Stimulated activated CD8-positive, alpha-beta memory T cell treated with anti-CD3 and anti-CD28 coated beads, Interleukin-7, amount 100 ng/mL, for 4 hours (primary cell): ENCODE measurements around the gene CASZ1.

Experiments
- DNase-seq, 2 donors: peaks; one replicate each; pipeline ENCODE4 v3.0.0-alpha.2; 2020; ENCODE audit warnings: low read depth in 2 of 2

CASZ1 gene

DNA sequence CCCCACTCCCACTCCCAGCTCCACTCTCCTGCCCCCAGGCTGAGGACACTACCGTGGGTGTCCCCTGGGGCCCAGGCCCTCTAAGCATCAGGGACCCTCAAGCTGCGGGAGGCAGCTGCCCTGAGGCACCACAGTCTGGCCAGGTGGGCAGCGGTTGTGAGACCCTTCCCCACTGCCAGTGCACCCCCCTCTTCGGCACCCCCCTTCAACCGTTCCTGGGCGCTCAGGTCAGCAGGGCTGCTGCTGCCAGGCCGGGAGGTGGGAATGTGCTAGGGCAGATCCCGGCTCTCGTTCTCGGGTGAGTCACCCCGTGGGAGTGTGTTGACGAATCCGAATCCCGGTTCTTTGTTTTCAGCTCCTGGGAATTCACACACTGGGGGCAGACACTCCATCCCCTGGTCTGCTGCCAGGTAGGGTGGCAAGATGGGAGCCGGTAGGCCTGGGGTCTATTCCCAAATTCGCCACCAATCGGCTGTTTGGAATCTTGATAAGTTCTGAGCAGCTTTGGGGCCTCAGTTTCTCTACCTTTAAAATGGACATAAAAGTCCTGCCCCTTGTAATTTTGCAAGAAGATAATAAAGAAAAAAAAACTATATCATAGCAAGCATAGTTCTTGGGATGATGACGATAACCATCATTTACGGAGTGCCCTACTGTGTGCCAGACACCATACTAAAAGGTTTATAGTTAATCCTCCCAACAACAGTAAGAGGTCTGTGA lies 28.5 kb upstream of the CASZ1 start:
- no peak for DNase-seq

DNA sequence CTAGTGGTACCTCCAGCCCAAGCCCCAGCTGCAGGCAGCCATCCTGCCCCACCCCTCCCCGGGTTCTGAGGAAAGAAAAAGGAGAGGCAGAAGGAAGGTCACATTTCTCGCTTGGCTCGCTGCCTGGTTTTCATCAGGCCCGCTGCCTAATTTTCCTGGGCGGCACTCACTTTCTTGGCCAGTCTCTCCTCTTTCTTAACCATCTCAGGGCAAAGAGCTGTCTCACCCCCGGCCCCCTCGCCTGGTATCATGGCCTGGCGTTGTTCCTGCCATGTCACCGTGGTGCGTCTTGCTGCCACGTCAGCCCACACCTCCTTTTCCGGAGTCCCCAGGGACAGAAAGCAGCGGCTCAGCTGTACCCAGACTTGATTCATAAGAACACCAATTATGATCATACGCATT lies 26.6 kb upstream of the CASZ1 start:
- no peak for DNase-seq

DNA sequence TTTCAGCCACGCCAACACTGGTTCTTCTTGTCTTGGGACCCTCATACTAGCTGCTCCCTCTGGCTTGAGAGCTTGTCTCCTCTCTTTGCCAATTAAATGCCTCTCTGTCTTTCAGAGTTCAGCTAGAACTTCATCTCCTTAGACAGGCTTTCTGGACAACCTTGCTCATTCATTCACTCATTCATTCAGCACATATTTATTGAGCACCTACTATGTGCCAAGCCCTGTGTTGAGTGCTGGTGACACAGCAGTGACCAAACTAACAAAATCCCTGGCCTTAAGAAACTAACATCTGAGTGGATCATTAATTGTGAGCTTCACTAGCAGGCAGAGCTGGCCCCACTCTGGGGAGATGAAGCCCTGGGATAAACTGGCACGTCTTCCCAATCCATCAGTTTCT lies 24.9 kb upstream of the CASZ1 start:
- no peak for DNase-seq

DNA sequence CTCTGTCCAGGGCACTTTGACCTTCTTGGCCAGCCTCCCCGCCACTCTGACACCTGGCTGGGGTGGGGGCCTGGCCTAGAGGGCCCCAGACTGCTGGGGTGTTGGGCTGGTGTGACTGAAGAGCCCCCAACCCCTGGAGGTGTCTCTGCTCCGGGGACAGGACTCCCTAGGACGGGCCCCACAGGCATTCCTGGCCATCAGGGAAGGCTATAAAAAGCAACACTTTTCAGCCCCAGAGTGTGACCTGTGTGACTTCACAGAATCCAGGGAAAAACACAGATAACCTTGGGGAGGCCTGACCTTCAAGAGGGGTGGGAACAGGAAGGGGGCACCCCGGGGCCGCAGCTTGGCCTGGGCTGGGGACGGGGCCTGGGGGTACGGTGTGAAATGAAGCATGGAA lies 24.0 kb upstream of the CASZ1 start:
- no peak for DNase-seq

DNA sequence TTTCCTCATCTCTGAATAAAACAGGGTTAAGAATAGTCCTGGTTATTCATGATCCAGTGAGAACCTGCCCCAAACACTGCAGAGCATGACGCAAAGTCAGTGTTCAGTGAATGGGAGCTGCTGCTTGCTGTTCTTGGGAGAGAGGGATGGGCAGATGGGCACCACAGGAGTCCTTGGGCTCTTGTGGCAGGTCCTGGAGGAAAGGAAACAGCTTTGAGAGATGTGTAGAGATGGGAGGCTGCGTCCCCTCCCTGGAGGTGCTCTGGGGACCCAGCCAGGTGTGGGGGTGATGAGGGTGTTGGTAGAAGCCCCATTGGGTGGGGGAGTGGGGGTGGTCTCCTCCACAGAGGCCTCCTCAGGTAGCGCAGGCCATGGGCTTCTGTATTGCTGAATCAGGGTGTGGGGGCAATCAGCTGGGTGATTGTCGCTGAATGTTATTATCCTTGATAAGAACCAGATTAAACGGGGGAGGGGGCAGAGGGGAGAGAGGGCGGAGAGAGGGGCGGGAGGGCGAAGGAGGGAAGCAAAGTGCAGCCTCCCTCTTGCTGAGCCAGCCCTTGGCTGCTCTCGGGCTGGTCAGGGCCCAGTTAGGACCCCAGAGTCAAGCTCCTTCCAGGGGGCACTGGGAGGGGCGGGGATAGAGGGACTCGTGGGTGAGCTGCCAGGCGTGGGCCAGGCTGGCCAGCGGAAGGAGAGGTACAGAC lies 22.9 kb upstream of the CASZ1 start:
- no peak for DNase-seq

DNA sequence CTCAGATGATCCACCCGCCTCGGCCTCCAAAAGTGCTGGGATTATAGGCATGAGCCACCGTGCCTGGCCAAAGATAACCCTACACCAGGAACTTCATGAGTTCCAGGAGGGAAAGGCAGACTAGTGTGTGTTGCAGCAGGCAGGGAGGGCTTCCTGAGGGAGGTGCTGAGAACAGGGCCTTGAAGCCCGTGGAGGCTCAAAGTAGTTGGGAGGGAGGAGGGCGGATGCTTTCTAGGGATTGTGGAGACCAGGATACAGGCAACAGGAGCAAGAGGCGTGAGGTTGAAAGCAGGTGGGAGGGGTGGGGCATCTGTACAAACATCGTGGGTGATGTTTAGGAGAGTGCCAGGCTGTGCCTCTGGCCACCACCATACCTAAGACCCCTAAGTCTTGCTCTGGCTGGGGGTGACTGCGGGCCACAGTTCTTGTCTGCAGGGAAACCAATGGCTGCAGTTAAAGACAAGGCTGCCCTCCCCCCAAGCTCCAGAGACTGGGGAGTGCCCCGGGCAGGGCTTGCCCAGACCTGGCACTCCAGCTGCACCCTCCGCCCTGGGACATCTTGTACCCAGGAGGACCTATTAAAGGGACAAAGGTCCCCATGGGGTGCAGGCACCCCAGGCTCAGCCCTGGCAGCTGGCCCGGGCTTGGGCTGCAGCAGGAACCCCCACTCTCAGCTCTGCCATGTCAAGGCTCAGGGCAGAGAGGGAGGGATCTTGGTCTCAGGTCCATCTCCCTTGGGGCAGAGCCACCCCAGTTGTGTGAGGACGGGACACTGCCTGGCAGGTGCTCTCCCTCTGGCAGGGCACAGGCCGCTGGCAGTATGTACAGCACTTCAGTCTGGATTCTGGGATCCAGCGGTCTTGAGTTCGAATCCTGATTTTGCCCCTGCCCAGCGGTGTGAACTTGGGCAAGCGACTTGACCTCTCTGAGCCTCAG lies 22.1 kb upstream of the CASZ1 start:
- no peak for DNase-seq

DNA sequence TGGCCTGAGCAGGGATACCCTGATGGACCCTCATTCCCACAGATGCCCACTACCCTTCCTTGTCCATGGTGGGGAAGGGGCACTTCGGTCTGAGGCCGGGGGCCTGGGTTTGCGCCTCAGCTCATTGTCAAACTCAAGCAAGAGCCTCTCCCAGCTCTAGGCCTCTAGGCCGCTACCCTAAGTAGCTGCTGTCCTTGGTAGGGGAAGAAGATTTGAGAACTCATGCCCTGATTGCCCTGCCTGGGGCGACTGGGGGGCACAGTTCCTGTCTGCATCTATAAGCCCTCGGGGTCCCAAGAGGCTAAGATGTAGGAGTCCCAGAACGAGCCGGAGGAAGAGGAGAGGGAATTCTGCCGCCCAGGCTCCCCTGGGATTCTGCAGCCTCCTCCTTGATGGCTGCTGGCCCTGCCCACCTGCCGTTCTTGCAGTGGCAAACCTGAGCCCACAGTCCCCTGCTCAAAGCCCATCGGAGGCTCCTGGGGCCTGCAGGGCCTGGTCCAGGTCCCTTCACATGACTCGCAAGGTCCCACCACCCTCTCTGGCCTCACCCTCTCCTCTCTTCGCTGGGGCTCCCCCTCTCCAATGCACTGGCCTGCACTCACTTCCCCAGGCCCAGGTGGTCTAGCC lies 20.4 kb upstream of the CASZ1 start:
- no peak for DNase-seq

DNA sequence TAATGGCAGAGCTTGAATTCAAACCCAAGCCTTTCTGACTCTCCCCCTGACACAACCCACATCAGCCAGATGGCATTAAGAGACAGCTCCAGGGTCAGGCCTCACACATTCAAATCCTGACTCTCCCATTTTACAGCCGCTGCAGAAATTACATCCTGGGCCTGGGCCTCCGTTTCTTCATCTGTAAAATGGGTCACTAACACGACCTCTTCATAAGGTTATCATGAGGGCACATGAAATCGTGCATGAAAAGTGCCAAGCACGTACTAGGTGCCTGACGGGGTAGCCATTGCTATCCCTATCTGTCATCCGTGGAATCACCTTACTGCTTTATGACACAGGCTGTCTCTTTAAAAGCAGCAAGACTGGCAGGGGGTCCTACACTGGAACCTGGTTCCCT lies 19.8 kb upstream of the CASZ1 start:
- no peak for DNase-seq

DNA sequence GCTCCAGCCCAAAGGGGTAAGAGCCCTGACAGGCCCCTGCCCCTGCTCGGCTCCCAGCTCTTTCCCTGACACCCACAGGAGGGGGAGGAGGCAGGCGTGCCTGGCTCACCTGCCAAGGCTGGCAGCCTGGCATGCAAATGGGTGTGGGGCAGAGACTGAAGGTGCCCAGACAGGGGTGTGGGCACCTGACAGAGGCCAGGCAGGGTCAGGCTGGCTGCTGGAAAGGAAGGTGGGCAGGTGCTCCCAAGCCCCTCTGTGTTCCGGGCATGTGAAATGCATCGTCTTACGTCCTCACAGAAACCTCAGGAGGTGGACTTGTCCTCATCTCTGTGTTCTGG lies 19.4 kb upstream of the CASZ1 start:
- DNase-seq: no peak

DNA sequence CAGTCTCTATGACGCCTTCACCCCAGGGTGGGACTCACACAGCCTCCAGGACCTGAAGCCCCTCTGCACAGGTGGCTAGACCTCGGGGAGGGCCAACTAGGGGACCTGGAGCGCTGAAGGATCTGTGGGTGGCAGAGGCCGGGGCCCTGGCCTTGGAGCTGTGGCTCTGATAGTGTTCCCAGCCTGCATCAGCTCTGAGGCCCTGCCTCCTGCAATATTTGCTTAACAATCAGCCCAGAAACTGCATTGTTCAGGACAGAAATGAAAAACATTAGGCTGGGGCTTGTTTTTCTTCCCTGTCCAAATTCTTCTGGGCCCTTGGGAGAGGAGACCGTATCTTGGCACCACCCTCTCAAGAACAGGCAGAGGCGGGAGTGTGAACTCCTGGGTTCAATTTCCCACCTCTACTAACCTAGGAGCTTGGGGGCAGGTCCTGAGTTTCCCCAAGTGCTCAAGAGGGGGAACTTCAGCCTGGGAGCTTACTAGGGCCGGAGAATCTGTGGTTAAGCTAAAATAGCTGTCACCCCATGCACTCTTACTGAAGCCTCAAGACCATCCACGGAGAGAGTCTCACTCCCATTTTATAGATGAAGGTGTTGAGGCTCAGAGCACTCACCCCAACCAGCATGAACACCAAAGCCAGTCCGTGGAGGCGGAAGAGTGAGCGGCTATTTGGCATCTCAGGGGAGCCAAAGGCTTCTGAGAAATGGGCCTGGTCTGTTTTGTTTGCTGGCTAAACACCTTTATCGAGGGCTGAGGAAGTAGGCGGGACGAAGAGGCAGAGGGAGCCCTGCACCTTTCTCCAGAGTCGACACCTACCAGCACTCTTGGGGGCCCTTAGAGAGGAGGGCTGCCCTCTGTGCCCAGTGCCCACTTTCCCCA lies 18.8 kb upstream of the CASZ1 start:
- DNase-seq: no peak

DNA sequence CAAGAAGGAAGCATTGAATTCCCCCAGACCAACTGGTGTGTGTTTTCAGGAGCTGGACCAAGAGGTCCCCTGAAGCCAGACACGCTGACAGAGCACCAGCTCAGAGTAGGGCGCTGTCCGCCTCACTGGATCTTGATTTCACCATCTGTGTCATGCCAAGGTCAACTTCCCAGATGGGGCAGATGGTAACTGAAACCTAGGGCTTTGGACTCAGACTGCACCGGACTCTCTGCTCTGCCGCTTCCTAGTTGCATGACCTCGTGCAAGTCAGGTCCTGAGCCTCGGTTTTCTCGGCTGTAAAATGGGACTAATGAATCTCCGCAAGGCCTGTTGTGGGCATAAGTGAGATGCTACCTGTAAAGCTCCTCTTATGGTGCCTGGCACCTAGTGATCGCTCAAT lies 17.9 kb upstream of the CASZ1 start:
- no peak for DNase-seq

DNA sequence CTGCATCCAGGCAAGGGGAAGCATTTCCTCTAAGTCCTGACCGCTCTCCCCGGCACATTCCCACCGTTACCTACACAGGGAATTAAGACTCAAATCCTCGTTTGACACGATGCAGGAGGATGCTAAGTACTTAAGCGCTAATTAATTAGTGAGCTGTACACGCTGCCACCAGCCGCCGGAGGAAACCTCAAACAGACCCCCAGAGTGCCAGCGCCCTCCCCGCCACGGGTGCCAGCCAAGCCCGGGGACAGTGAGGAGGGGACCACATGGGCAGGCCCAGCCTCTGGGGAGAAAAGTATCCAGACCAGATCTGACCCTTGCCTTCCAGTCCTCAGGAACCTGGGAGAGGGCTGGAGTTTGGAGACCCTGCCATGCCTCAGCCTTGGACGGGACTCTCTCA lies 17.4 kb upstream of the CASZ1 start:
- DNase-seq: no peak

DNA sequence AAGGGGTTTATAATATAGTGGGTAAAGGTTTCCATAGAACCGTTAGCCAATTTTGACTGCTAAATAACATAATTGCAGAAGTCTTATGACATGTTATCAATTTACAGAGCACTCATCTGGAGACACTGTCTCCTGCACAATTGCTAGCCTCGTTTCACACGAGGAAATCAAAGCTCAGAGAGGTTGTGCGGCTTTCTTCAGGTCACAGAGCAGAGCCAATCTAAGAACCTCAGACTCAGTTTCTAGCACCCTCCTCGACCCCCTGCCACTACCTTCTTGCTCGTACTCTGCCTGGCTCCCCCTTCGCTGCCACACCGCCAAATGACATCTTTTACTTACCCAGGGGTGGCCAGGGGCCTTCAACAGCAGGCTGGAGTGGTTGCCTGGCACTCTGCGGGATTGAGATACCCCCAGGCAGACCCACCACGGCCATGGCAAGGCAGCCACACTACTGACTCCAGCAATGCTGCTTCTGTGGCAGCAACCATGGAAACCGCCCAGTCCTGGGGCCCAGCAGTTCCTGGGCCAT lies 16.0 kb upstream of the CASZ1 start:
- no peak for DNase-seq

DNA sequence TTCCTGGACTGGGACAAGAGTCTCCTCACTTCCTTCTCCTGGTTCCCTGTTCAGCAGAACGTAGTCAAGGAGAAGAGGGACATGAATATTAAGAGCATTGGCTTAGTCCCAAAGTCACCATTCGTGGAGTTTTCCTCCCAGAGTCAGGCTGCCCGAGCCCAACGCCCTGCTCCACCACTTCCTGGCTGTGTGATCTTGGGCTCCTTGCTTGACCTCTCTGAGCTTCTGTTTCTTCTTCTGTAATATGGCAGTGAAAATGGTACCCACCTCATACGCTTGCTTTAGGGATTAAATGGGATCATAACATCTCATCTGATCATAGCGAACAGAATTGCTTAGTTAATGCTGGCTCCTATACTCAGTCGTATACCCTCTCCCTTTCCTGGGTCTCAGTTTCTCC lies 12.0 kb upstream of the CASZ1 start:
- no peak for DNase-seq

DNA sequence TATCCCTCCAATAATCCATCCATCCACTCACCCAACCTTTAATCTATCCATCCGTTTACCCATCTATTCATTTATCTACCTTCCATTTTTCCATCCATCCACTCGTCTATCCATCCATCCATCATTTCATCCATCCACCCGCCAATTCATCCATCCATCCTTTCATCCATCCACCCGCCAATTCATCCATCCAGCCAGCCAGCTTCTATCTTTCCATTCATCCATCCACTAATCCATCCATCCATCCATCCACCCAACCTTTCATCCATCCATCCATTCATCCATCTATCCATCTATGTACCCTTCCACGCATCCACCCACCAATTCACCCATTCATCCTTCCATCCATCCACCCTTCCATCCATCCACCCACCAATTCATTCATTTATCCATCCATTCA lies 10.5 kb upstream of the CASZ1 start:
- DNase-seq: no peak

DNA sequence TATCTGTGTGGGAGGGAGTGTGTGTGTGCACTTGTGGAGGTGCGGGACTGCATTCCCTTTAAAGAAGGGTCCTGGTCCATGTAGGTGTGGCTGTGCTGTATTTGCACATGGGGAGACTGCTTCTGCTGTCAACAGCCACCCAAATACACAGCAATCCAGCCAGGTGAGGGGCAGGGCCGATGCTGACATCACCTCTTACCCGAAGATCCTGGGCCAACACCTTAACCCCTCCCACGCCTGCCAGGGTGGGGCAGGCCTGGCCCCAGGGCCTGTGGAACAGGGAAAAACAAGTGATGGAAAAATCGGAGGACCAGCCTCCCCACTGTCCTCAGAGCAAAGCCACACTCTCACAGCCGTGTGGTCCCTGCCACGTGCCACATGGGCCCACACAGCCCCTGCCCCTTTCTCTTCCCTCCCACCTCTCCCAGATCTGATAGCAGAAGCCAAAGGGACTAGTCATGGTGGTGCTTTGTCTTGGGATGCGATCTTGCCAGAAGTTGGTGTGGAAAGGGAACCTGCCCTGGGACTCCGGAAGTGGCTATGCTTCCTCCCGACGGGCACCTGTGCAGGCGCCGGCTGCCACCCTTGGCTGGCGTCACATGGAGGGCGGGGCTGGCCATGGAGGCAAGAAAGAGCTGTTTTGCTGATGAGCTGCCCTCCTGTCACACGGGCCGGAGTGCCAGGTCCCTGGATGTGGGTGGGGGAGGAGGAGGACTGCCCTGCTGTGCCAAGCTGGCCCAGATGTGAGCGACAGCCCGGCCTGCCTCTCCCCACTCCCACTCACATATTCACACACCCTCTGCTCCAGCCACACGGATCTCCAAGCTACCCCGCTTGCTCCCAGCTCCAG lies 7.8 kb upstream of the CASZ1 start:
- no peak for DNase-seq

DNA sequence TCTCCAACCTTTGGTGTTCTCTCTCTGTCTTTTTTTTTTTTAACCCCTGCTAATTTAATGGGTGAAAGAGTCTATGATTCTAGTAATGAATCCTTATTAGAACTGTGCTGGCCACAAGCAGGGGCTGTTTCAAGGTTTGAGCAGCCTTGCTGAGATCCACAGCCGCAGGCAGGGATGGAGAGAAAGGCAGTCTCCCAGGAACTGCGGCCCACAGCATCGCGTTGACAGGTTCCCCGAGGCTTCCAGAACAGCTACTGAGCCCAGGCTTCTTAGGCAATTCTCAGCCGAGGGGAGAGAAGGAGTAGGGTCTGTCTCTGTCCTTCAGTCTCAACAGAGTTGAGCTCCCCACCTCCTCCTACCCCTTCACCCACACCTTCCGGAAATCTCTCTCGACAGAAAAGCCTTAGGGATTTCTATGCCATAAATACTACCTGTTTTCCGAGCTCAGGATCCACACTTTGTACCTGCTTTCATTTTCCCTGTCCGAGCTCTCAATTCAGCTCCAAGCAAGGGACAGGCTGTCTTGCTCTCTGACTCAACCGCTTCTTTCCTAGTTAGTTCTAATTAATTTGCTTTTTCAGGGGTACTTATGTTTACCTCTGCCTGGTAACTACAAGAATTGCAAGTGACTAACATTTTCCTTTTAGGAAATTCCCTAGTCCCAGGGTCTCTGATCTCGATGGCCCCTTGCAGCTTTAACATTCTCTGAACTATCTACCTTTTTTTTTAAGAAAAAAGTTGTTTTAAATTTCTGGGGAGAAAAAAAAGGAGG lies 6.7 kb upstream of the CASZ1 start:
- DNase-seq: no peak

DNA sequence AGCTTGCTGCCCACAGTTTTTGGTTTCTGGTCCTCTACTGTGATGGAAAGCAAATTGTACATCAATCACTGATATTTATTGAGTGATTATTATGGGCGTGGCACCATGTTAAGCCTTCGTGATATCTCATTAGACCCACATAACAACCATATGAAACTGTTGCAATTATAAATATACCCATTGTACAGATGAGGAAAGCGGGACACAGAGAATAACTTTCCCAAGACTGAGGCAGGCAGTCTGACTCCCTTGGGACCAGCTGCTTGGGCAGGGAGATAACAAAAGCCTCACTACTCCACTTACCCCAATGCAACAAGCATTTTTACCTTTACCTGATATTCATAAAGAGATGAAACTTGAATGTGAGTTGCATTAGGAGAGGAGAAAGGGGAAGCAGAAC lies 4.3 kb upstream of the CASZ1 start:
- DNase-seq: no peak

DNA sequence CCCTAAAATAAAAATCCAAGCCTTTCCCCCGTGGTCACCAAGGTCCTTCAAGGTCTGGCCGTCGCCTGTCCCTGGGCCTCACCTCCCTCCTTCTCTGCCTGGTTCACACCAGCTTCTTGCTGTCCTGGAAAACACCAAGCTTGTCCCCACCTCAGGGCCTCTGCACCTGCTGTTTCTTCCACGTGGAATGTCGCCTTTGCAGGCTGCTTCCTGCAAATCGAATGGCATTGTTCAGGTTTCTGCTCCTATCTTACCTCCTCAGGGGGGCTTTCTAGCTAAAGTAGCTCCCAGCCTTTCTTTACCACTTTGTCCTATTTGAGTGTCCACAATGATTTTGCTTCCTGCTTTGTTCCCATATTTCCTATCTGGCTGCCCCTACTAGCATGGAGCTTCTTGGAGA lies 3.3 kb upstream of the CASZ1 start:
- DNase-seq: no peak
